LNCaP clone FGC (cell line): ENCODE results near the gene ATP6V1C2.
A peak's percentile ranks its signal among the peaks of the same experiment; 100 is the strongest.

Source experiments
- DNase-seq: peaks from one replicate; pipeline ENCODE4 v3.0.0-alpha.2; 2011; ENCODE audit warnings: low read depth
- H3K4me3 ChIP-seq: 2 replicates; pipeline ENCODE4 v1.5.1; 2011; ENCODE audit warnings: mild to moderate bottlenecking, low read depth, low read length, control low read depth
- TF ChIP-seq, protein P1 (sequence below): IDR thresholded peaks from 2 replicates; pipeline ENCODE4 v1.5.1; 2012; ENCODE audit warnings: mild to moderate bottlenecking; ENCODE audit not compliant: control insufficient read depth, insufficient read depth; ENCODE audit errors: extremely low read depth

Gene ATP6V1C2

DNA sequence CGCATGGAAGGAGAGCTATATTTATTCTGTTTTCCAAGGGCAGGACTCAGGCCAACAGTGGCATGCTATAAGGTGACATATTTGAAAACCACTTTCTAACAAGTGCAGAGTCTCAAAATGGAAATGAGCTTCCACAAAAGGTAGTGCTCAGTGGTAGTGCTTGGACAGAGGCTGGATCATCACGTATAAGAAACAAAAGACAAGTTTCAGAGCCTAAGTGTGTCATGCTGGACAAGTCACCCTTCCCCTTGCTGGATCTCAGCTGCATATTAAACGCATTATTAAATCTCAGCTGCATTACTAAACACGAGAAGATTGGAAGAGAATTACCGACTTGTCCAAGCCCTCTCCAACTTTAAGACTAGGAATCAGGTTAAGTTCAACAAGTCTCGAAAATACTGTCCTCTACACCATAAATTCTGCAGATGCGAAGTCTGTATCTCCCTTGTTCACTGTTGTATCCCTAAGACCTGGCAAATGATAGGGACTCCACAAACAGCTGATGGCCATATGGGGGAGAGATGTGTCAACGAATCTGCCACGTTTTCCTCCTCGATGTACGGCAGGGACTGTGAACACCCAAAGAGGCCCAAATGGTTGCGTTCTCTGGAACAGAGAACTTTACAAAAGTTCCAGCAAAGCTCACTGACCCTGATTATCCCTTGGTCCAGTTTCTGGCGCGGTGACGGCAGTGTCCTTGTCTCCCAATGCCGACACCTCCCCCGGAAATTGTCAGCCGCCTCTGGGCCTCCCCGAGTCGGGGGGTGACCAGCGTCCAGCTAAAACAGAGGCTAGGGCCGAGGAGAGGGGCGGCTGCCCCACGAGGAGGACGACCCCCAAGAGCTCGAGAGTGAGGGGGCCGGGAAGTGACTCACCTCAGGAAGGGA lies 32.3 kb upstream of the ATP6V1C2 start:
- TF ChIP-seq, protein P1, sequence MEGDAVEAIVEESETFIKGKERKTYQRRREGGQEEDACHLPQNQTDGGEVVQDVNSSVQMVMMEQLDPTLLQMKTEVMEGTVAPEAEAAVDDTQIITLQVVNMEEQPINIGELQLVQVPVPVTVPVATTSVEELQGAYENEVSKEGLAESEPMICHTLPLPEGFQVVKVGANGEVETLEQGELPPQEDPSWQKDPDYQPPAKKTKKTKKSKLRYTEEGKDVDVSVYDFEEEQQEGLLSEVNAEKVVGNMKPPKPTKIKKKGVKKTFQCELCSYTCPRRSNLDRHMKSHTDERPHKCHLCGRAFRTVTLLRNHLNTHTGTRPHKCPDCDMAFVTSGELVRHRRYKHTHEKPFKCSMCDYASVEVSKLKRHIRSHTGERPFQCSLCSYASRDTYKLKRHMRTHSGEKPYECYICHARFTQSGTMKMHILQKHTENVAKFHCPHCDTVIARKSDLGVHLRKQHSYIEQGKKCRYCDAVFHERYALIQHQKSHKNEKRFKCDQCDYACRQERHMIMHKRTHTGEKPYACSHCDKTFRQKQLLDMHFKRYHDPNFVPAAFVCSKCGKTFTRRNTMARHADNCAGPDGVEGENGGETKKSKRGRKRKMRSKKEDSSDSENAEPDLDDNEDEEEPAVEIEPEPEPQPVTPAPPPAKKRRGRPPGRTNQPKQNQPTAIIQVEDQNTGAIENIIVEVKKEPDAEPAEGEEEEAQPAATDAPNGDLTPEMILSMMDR = no peak
- no peak for DNase-seq
- H3K4me3 ChIP-seq = peak overlapping the region; percentile 99

DNA sequence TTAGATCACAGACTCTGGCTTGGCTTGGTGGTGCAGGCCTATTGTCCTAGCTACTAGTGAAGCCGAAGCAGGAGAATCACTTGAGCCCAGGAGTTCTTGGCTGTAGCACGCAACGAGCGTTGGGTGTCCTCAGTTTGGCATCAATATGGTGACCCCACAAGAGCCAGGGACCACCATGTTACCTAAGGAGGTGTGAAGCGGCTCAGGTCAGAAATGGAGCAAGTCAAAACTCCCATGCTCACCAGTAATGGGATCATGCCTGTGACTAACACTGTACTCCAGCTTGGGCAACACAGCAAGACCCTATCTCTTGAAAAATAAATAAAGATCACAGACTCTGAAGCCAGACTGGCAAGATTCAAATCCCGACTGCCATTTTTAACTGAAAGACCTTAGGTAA lies 29.9 kb upstream of the ATP6V1C2 start:
- TF ChIP-seq, protein P1 = no peak
- DNase-seq = no peak
- H3K4me3 ChIP-seq = no peak overlapping the region

DNA sequence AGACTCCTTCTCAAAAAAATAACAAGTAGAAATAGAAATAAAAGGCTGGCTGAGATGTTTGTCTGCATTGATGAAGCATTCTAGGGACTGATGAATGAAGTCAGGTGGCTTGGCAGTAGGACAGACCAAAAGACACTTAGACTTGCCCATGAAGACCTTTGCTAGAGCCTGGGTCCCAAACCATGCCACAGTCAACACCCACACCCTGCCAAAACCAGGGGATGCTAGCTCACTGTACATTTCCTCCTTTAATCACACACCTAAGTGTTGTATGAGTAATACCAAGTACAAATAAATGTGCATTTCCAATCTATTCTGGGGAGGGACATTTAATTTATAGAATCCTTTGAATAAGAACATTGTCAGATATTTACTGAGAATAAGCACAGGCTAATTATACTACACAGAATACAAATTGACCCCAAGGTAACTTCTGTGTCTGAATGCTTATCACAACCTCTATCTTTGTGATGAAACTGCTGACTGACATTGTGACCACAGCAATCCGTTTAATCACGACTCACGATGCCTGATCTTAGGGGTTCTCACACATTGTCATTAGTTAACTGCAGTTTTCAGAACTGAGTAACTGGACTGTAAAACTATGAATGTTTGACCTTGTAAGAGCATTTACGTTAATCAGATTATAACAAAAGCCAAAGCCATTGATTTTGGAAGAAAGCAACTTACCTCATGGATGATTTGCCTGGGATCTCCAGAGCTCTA lies 21.2 kb upstream of the ATP6V1C2 start:
- TF ChIP-seq, protein P1 = no peak
- H3K4me3 ChIP-seq = no peak overlapping the region
- DNase-seq = no peak

DNA sequence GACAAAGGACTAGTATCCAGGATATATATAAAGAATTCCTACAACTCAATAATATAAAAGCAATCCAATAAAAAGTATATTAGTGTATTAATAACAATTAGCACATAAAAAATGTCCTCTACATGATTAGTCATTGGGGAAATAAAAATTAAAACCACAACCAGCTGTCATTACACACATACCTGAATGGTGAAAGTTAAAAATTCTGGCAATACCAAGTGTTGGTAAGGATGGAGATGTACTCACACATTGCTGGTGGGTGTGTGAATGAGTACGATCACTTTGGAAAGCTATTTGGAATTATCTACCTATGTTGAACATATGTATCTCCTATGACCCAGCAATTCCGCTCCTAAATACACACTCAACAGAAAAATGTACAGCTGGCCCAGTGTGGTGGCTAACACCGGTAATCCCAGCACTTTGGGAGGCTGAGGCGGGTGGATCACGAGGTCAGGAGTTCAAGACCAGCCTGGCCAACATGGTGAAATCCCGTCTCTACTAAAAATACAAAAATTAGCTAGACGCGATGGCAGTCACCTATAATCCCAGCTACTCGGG lies 17.3 kb upstream of the ATP6V1C2 start:
- no peak overlapping the region for H3K4me3 ChIP-seq
- no peak for DNase-seq
- TF ChIP-seq, protein P1 = no peak

DNA sequence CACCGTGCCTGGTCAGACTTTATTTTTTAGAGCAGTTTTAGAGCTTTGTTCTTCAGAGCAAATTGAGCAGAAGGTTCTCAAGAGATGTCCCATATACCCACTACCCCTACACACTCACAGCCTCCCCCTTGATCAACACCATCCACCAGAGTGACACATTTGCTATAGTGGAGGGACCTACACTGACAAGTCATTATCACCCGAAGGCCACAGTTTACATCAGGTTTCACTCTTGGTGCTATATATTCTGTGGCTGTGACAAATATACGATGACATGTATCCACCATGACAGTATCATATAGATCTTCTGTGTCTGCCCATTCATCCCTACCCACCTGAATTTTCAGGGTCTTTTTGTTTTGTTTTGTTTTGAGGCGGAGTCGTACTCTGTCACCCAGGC lies 15.4 kb upstream of the ATP6V1C2 start:
- no peak overlapping the region for H3K4me3 ChIP-seq
- DNase-seq = no peak
- TF ChIP-seq, protein P1 = no peak

DNA sequence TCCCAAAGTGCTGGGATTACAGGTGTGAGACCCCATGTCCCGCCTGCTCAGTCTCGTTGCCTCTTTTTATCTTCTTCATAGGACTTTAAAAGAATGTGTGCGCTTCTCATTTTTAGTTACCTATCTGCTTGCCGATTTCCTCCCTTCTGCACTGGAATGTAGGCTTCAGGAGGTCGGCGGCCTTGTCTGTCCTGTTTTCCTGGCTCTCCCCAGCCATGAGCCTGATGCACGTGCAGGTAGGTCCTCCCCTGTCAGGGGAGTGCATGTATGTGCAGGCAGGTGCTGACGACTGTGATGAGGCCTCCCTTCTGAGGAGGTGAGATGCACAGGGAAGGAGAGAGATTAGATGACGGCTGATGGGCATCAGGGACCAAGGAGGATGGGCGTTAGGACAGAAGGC lies 13.6 kb upstream of the ATP6V1C2 start:
- DNase-seq = no peak
- TF ChIP-seq, protein P1 = no peak
- no peak overlapping the region for H3K4me3 ChIP-seq
